ENCODE data around the gene RBM12.

- TF ChIP-seq CTCF (optimal IDR thresholded peaks at IDR 0.05 in 1 of 3, IDR thresholded peaks at IDR 0.05 in 1 of 3, conservative IDR thresholded peaks at IDR 0.05 in 1 of 3; ENCODE audit: extremely low read depth in 1 of 3, insufficient read depth in 2 of 3, low read length in 3 of 3) (no peak), EZH2 (IDR thresholded peaks at IDR 0.05; ENCODE audit: low read length) (no peak)
Observed at GRCh38 chr20:35695978-35696377, 31.3 kb upstream of the RBM12 start.

Data from keratinocyte (primary cell).